Peyer's patch (tissue), 4 donors: ENCODE data around the gene RNF31.

Experiments
- CTCF ChIP-seq, 6 experiments: fragments of 450-650 bp in 4 of 6; fragments of 200-600 bp in 2 of 6; sonication (generic) in 1 of 6; IDR thresholded peaks; one replicate each; pipeline ENCODE4 v1.5.1; 2017 to 2019; ENCODE audit warnings: antibody characterized with exemption in 6 of 6, mild to moderate bottlenecking in 3 of 6, moderate library complexity in 1 of 6
- POLR2A ChIP-seq, 2 donors: fragments of 450-650 bp; IDR thresholded peaks; one replicate each; pipeline ENCODE4 v1.5.1; 2017; ENCODE audit warnings: antibody characterized with exemption in 2 of 2, mild to moderate bottlenecking in 2 of 2, moderate library complexity in 2 of 2

- TF ChIP-seq POLR2A (IDR thresholded peaks at IDR 0.05): no peak
- no peak for TF ChIP-seq CTCF (IDR thresholded peaks at IDR 0.05)
These were observed 40.2 kb downstream of the RNF31 start for GRCh38 chr14:24187539-24187915.
